ENCODE data around the gene SLCO4A1.

The SLCO4A1 gene

DNA sequence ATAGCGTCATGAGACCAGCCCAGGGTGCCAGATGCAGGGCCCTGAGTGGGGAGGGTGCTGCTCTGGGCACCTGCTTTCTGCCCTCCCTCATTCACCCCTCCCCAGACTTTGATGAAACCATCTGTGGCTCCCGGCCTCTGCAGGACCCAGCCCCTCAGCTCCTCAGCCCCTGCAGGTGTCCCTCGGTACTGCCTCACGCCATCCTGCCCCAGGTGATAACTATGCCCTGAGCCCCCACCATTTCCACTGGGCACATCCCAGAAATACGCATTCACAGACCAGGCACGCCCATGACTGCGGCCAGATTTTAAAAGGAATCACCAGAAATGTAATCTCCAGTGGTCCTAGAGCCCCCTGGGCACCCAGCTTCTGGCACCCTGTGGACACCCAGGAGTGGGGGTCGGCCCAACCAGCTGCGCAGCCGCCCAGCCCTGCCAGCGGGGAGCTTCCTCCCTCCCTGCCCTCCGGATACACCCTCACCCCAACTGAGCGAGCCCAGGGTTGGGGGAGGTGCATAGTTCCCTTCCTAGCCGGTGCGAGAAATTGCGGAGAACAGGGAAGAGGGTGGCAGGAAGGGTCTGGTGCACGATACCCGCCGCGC lies 65.7 kb downstream of the SLCO4A1 start:
- Mint-ChIP-seq H3K4me1 (ENCODE audit: low read depth) (peaks cover 57% of the 10 kb centered on the region), H3K36me3 (ENCODE audit: low read depth) (no peaks in the 10 kb centered on the region), H3K4me3 (peak overlapping the region; percentile 67), H3K27me3 (peaks cover 66% of the 10 kb centered on the region), H3K9me3 (no peaks in the 10 kb centered on the region), H3K27ac (no peak overlapping the region)
- intact Hi-C loops (cut with micrococcal nuclease): no loop called here

DNA sequence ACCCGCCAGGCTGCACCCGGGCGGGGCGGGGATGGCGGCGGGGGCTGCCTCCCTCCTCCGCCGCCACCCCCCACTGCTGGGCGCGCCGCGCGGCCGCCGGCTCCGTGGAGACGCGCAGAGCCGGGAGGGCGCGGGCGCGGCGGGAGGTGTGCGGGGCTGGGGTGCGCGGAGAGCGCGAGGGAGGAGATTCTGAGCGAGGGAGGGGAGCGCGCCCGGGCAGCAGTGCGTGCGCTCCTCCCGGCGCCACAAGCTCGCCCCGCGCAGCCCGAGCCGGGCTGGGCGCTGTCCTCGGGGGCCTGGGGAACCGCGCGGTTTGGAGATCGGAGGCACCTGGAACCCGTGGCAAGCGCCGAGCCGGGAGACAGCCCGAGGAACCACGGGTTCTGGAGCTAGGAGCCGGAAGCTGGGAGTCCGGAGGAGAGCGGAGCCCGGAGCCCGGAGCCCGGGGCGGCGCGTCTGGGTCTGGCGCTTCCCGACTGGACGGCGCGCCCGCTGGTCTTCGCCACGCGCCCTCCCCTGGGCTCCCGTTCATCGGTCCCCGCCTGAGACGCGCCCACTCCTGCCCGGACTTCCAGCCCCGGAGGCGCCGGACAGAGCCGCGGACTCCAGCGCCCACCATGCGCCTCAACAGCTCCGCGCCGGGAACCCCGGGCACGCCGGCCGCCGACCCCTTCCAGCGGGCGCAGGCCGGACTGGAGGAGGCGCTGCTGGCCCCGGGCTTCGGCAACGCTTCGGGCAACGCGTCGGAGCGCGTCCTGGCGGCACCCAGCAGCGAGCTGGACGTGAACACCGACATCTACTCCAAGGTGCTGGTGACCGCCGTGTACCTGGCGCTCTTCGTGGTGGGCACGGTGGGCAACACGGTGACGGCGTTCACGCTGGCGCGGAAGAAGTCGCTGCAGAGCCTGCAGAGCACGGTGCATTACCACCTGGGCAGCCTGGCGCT lies 66.6 kb downstream of the SLCO4A1 start, which contains the start of gene NTSR1:
Gene NTSR1 (plus strand): TSS at position 246 of the 946 bp plus-strand sequence. CDS start 372 bp downstream, at position 618.
- Mint-ChIP-seq H3K9me3 (no peaks in the 10 kb centered on the region), H3K4me3 (peak within 1 kb of the TSS; percentile 67), H3K27ac (no peak within 1 kb of the TSS), H3K36me3 (ENCODE audit: low read depth) (no peaks in the 10 kb centered on the region), H3K27me3 (peaks cover 62% of the 10 kb centered on the region), H3K4me1 (ENCODE audit: low read depth) (peaks cover 49% of the 10 kb centered on the region)
- intact Hi-C loops (cut with micrococcal nuclease): no loop called here

DNA sequence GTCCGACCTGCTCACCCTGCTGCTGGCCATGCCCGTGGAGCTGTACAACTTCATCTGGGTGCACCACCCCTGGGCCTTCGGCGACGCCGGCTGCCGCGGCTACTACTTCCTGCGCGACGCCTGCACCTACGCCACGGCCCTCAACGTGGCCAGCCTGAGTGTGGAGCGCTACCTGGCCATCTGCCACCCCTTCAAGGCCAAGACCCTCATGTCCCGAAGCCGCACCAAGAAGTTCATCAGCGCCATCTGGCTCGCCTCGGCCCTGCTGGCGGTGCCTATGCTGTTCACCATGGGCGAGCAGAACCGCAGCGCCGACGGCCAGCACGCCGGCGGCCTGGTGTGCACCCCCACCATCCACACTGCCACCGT lies 67.2 kb downstream of the SLCO4A1 start:
- intact Hi-C loops (cut with micrococcal nuclease): no loop called here
- H3K27me3 Mint-ChIP-seq: peaks cover 62% of the 10 kb centered on the region
- peaks cover 42% of the 10 kb centered on the region for H3K4me1 Mint-ChIP-seq (ENCODE audit: low read depth)
- H3K4me3 Mint-ChIP-seq: no peak overlapping the region
- H3K27ac Mint-ChIP-seq: no peak overlapping the region
- H3K36me3 Mint-ChIP-seq (ENCODE audit: low read depth): no peaks in the 10 kb centered on the region
- no peaks in the 10 kb centered on the region for H3K9me3 Mint-ChIP-seq

DNA sequence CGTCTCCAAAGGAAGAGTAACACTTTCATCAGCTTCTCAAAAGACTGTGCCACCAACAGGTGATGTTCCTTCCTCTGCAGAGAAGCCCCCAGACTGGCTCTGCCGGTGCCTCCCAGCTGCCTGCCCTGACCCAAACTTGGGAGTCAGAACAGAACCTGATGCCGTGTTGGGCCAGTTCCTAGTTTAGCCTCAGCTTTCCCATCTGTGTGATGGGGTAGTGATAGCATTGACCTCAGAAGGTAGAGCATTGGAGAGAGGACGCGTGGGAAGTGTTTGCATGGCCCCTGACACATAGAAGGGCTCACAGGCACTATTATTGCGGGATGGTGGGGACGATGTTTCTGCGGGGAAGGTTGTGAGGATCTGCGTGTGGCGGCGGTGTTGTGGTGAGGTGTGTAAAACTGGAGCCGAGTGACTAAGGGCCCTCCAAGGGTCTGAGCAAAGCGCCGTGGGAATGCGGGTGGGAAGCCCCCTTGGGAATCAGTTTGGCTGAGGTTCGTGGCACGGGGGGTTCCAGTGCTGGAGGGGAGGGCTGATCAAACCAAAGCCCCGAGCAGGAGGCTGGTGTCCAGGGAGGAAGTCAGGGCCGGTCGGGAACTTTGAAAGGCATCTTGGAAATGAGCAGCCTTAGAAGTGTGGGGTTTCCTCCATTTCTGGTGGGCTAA lies 68.0 kb downstream of the SLCO4A1 start:
- no peak overlapping the region for H3K4me3 Mint-ChIP-seq
- no peak overlapping the region for H3K27ac Mint-ChIP-seq
- intact Hi-C loops (cut with micrococcal nuclease): no loop called here
- no peaks in the 10 kb centered on the region for H3K36me3 Mint-ChIP-seq (ENCODE audit: low read depth)
- H3K9me3 Mint-ChIP-seq: no peaks in the 10 kb centered on the region
- peaks cover 56% of the 10 kb centered on the region for H3K27me3 Mint-ChIP-seq
- peaks cover 39% of the 10 kb centered on the region for H3K4me1 Mint-ChIP-seq (ENCODE audit: low read depth)

DNA sequence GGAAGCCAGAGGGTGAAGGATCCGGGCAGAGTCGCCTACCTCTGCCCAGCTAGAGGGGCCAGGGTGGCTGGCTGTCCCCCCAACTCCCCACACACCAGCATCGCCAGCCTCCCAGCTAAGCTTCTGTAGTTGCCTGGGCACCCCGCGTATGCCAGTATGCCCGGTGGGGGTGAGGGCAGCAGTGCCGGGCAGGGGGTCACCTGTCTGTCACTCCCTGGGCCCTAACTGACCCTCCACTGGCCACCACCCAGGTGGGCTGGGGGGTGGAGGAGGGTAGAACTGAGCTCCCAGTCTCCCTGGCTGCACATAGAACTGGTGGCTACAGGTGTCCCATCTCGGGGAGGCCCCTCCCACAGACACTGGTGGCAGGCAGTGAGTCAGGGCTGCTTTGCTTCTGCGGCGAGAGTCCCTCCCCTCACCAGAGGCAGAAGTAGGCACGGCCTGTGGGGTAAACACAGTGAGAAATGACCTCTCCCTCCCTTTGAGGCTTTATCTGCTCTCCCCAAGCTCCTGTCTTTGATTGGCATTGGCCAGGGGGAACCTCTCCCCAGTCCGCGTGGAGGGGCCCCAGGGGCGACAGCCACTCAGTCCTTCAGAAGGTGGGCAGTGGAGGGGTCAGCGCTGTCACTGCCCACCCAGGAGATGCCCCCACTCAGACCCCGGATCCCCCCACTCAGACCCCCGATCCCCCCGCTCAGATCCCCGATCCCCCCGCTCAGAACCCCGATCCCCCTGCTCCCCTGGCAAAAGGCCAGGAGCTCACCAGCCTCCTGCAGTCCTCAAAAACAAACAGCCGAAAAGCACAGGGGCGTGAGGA lies 68.8 kb downstream of the SLCO4A1 start:
- Mint-ChIP-seq H3K9me3 (no peaks in the 10 kb centered on the region), H3K27ac (peak overlapping the region; percentile 29), H3K4me1 (ENCODE audit: low read depth) (peaks cover 42% of the 10 kb centered on the region), H3K4me3 (no peak overlapping the region), H3K36me3 (ENCODE audit: low read depth) (no peaks in the 10 kb centered on the region), H3K27me3 (peaks cover 52% of the 10 kb centered on the region)
- intact Hi-C loops (cut with micrococcal nuclease): no loop called here

DNA sequence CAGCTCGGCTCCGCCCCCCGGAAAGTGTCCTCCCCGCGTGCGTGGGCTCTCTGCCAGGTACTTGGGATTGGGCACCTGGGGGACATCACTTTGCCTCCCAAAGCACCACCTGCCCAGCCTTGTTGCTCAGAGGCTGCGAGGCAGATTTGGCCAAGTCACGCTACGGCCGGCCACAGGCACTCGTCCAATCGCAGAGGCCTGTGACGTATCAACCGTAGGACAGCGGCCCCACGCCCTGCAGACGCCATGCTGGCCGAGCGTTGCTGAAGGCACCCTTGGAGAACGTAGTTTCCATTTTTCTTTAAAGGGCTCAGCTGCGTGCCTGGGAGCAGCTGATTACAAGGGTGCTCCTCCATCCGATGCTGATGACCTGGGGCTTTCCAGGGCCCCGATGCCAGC lies 69.4 kb downstream of the SLCO4A1 start:
- Mint-ChIP-seq H3K27me3 (peaks cover 56% of the 10 kb centered on the region), H3K27ac (peak overlapping the region; percentile 29), H3K9me3 (no peaks in the 10 kb centered on the region), H3K4me1 (ENCODE audit: low read depth) (peaks cover 48% of the 10 kb centered on the region), H3K36me3 (ENCODE audit: low read depth) (no peaks in the 10 kb centered on the region), H3K4me3 (no peak overlapping the region)
- intact Hi-C loops (cut with micrococcal nuclease): no loop called here

DNA sequence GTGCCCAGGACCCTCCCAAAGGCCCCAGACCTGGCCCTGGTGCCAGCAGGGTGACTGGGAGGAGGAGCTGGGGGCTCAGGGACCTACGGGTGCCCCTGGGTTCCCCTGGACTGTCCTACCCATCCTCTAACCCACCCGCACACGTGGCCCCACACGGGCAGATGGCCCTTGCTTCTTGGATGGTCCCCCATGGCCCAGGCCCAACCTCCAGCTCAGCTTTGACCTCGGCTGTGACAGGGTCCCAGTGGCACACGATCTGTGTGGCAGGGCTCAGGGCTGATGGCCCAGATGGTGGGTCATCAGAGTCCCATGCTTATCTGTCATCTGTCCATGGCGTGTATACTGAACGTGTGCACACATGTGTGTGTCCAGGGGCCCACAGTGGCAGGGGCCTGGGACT lies 70.3 kb downstream of the SLCO4A1 start:
- no peak overlapping the region for H3K4me3 Mint-ChIP-seq
- no peaks in the 10 kb centered on the region for H3K9me3 Mint-ChIP-seq
- no peaks in the 10 kb centered on the region for H3K36me3 Mint-ChIP-seq (ENCODE audit: low read depth)
- no peak overlapping the region for H3K27ac Mint-ChIP-seq
- peaks cover 45% of the 10 kb centered on the region for H3K4me1 Mint-ChIP-seq (ENCODE audit: low read depth)
- intact Hi-C loops (cut with micrococcal nuclease): no loop called here
- H3K27me3 Mint-ChIP-seq: peaks cover 51% of the 10 kb centered on the region

DNA sequence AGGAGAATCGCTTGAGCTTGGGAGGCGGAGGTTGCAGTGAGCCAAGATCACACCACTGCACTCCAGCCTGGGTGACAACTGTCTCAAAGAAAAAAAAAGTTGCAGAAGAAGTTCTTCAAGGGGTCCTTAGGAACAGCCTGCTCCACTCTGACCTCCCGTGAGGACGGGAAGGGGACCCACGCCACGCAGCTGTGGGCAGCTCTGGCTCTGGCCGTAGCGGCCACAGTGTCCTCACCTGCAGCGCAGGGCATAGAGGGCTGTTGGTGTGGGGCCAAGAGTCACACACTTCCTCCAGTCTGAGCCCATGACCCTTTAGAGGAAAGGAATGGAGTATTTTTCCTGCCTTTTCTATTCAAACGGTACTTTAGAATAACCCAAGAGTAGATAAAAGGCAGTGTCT lies 71.7 kb downstream of the SLCO4A1 start:
- Mint-ChIP-seq H3K36me3 (ENCODE audit: low read depth) (no peaks in the 10 kb centered on the region), H3K27me3 (peaks cover 49% of the 10 kb centered on the region), H3K27ac (no peak overlapping the region), H3K9me3 (no peaks in the 10 kb centered on the region), H3K4me1 (ENCODE audit: low read depth) (peaks cover 37% of the 10 kb centered on the region), H3K4me3 (no peak overlapping the region)
- intact Hi-C loops (cut with micrococcal nuclease): no loop called here

DNA sequence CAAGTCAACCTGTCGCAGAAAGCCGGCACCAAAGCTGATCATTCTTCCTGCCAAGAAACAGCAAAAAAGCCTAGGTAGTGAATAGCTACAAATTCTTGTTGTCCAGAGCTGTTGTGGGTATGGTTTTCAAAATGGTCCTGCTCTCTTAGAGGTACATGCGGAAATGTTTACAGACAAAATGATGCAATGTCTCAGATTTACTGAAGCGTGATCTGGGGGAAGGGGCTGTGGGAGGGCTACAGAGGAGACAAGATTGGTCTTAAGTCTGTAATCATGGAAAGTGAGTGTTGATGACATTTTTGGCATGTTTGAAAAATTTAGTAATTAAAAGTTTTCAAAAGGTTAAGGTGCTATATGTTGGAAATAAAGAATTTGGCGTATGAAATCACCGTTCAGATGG lies 72.5 kb downstream of the SLCO4A1 start:
- no peak overlapping the region for H3K27ac Mint-ChIP-seq
- peaks cover 41% of the 10 kb centered on the region for H3K27me3 Mint-ChIP-seq
- peaks cover 30% of the 10 kb centered on the region for H3K4me1 Mint-ChIP-seq (ENCODE audit: low read depth)
- peaks cover 2% of the 10 kb centered on the region for H3K9me3 Mint-ChIP-seq
- no peaks in the 10 kb centered on the region for H3K36me3 Mint-ChIP-seq (ENCODE audit: low read depth)
- no peak overlapping the region for H3K4me3 Mint-ChIP-seq
- intact Hi-C loops (cut with micrococcal nuclease): no loop called here

DNA sequence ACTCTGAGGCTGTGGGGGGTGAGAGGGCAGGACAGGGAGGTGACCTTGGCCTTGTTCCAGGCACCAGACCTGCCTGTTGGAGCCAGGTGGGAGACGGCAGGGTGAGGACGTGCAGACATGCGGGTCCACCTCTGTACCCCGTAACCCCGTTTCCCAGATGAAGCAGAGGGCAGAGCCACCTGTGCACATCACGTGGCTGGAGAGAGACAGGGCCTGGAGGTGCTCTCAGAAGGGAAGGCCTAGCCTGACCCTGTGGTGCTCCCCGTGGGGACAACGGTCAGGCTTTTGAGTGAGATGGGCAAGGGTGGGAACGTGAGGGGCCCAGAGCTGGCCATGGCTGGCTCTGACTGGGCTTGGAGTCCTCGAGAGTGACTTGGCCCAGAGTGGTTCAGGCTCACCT lies 72.9 kb downstream of the SLCO4A1 start:
- intact Hi-C loops (cut with micrococcal nuclease): no loop called here
- Mint-ChIP-seq H3K4me3 (no peak overlapping the region), H3K4me1 (ENCODE audit: low read depth) (peaks cover 27% of the 10 kb centered on the region), H3K27me3 (peaks cover 37% of the 10 kb centered on the region), H3K27ac (no peak overlapping the region), H3K36me3 (ENCODE audit: low read depth) (no peaks in the 10 kb centered on the region), H3K9me3 (peaks cover 6% of the 10 kb centered on the region)

DNA sequence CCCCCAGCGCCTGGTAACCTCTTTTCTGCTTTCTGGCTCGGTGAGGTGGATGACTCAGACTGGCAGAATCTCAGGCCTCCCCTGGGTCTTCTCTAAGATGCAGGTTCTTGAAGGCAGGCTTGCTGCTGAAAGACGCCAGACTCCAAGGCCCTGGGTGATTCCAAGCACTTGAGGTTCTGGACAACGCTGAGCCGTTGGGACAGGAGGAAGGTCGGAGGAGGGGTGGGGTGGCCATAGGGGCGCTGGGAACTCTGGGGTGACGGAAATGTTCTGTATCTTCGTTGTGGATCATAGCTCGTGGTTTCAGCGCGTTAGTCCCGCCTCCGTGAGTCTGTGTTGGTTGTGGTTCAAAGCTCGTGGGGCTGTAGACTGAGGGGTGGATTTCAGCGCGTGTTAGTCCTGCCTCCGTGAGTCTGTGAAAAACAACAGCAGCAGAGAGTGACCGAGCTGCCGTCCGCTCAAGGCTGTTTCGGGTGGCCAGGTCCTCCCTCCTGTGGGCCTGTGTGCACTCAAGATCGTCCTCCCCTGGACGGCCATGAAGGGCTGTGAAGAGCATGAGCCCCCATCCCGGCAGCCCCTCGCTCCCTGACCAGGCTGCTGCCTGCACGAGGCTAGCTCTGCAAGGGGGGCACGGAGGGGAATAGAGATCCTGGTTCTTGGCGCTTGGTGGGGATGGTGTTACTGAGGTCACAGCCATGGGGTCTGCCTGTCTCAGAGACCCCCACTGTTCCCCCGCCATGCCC lies 74.1 kb downstream of the SLCO4A1 start:
- intact Hi-C loops (cut with micrococcal nuclease): no loop called here
- Mint-ChIP-seq H3K9me3 (peaks cover 18% of the 10 kb centered on the region), H3K27me3 (peaks cover 26% of the 10 kb centered on the region), H3K36me3 (ENCODE audit: low read depth) (no peaks in the 10 kb centered on the region), H3K4me3 (no peak overlapping the region), H3K27ac (no peak overlapping the region), H3K4me1 (ENCODE audit: low read depth) (peaks cover 15% of the 10 kb centered on the region)

DNA sequence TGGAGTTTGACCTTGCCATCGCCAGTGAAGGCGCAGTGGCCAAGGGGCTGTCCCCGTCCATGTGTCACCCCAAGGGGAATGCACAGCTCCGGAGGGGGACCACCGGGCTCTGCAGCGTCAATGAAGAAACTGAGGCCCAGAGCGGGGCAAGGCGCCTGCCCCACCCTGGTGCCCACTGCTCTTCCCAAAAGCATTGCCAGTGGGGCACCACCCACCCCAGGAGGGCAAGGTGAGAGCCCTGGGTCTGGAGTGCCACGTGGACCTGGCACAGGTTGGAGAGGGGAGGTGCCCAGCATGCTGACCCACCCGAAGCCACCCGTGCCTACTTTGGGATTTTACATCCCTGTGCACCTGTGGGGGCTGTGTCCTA lies 74.6 kb downstream of the SLCO4A1 start:
- intact Hi-C loops (cut with micrococcal nuclease): no loop called here
- Mint-ChIP-seq H3K4me3 (no peak overlapping the region), H3K36me3 (ENCODE audit: low read depth) (no peaks in the 10 kb centered on the region), H3K9me3 (peaks cover 23% of the 10 kb centered on the region), H3K4me1 (ENCODE audit: low read depth) (peaks cover 12% of the 10 kb centered on the region), H3K27ac (no peak overlapping the region), H3K27me3 (peaks cover 23% of the 10 kb centered on the region)

DNA sequence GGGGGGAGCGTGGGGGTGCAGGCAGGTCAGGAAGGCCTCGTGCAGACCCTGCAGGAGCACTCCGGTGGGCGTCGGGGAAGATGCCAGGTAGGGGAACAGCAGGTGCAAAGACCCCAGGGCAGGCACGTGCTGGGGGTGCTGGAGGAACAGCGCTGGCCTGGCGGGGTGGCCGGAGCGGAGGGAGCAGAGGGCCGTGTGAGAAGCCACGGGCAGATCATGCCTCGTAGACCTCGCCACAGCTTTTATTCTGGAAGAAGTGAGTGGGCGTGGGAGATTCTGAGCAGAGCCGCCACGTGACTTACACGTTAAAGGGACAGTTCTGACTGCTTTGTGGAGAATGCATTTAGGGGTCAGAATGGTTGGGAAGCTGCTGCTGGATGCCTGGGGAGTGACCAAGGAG lies 75.6 kb downstream of the SLCO4A1 start:
- Mint-ChIP-seq H3K4me1 (ENCODE audit: low read depth) (peaks cover 12% of the 10 kb centered on the region), H3K9me3 (peaks cover 25% of the 10 kb centered on the region), H3K4me3 (no peak overlapping the region), H3K27me3 (peaks cover 23% of the 10 kb centered on the region), H3K36me3 (ENCODE audit: low read depth) (no peaks in the 10 kb centered on the region), H3K27ac (no peak overlapping the region)
- intact Hi-C loops (cut with micrococcal nuclease): no loop called here
